ENCODE results near the gene DUSP8.

DNA sequence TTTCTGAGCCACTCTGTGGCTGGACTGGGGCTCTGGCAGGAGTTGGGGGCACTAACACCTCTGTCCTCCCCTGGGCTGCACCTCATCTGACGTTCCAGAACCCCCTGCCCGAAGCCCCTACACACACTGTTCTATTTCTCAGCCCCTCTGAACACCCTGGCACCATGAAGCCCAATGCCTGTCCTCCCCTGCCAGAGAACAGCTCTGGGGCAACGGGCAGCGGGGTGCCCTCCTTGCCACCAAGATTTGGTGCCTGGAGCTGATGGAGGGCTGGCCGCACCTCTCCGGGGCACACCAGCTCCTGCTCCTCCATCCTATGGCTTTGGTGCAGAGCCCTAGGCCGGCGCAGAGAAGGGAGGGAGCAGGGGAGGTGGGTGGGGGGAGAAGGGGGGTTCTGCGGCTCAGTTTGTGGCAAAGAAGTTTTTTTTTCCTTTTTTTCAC is 16.3 kb downstream of the DUSP8 start:
- TF ChIP-seq JAZF1 (CRISPR knock-in tag; IDR thresholded peaks at IDR 0.05) (no peak), RELA (CRISPR knock-in tag; IDR thresholded peaks at IDR 0.05; ENCODE audit: borderline replicate concordance) (no peak)
- TF ChIP-seq, protein P1, sequence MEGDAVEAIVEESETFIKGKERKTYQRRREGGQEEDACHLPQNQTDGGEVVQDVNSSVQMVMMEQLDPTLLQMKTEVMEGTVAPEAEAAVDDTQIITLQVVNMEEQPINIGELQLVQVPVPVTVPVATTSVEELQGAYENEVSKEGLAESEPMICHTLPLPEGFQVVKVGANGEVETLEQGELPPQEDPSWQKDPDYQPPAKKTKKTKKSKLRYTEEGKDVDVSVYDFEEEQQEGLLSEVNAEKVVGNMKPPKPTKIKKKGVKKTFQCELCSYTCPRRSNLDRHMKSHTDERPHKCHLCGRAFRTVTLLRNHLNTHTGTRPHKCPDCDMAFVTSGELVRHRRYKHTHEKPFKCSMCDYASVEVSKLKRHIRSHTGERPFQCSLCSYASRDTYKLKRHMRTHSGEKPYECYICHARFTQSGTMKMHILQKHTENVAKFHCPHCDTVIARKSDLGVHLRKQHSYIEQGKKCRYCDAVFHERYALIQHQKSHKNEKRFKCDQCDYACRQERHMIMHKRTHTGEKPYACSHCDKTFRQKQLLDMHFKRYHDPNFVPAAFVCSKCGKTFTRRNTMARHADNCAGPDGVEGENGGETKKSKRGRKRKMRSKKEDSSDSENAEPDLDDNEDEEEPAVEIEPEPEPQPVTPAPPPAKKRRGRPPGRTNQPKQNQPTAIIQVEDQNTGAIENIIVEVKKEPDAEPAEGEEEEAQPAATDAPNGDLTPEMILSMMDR (IDR thresholded peaks at IDR 0.05), result no peak
- TF ChIP-seq, protein P2, sequence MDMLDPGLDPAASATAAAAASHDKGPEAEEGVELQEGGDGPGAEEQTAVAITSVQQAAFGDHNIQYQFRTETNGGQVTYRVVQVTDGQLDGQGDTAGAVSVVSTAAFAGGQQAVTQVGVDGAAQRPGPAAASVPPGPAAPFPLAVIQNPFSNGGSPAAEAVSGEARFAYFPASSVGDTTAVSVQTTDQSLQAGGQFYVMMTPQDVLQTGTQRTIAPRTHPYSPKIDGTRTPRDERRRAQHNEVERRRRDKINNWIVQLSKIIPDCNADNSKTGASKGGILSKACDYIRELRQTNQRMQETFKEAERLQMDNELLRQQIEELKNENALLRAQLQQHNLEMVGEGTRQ (CRISPR knock-in tag; IDR thresholded peaks at IDR 0.05), result no peak
- TF ChIP-seq, protein P3, sequence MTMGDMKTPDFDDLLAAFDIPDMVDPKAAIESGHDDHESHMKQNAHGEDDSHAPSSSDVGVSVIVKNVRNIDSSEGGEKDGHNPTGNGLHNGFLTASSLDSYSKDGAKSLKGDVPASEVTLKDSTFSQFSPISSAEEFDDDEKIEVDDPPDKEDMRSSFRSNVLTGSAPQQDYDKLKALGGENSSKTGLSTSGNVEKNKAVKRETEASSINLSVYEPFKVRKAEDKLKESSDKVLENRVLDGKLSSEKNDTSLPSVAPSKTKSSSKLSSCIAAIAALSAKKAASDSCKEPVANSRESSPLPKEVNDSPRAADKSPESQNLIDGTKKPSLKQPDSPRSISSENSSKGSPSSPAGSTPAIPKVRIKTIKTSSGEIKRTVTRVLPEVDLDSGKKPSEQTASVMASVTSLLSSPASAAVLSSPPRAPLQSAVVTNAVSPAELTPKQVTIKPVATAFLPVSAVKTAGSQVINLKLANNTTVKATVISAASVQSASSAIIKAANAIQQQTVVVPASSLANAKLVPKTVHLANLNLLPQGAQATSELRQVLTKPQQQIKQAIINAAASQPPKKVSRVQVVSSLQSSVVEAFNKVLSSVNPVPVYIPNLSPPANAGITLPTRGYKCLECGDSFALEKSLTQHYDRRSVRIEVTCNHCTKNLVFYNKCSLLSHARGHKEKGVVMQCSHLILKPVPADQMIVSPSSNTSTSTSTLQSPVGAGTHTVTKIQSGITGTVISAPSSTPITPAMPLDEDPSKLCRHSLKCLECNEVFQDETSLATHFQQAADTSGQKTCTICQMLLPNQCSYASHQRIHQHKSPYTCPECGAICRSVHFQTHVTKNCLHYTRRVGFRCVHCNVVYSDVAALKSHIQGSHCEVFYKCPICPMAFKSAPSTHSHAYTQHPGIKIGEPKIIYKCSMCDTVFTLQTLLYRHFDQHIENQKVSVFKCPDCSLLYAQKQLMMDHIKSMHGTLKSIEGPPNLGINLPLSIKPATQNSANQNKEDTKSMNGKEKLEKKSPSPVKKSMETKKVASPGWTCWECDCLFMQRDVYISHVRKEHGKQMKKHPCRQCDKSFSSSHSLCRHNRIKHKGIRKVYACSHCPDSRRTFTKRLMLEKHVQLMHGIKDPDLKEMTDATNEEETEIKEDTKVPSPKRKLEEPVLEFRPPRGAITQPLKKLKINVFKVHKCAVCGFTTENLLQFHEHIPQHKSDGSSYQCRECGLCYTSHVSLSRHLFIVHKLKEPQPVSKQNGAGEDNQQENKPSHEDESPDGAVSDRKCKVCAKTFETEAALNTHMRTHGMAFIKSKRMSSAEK (CRISPR knock-in tag; IDR thresholded peaks at IDR 0.05; ENCODE audit: borderline replicate concordance), result no peak

Measured in WTC11 (cell line).